GM23248 (cell line): ENCODE results near the gene CCDC80. TPM values are rescaled to one million over a fixed set of nuclear protein-coding genes. Genes with fewer than 3 reads are reported as not detected.

Experiments
- DNase-seq: peaks from one replicate; pipeline ENCODE4 v3.0.0-alpha.2; 2015
- H2AFZ ChIP-seq: fragments of 200-600 bp; sonication (generic); 2 replicates; pipeline ENCODE4 v1.6.1; 2016; ENCODE audit warnings: antibody characterized with exemption
- H3F3A ChIP-seq: fragments of 200-600 bp; sonication (generic); 2 replicates; pipeline ENCODE4 v1.6.1; 2016; ENCODE audit warnings: mild to moderate bottlenecking, antibody characterized with exemption, mixed run types; ENCODE audit not compliant: insufficient read depth
- H3K27ac ChIP-seq: fragments of 200-600 bp; sonication (generic); 2 replicates; pipeline ENCODE4 v1.5.1; 2016; ENCODE audit warnings: mild to moderate bottlenecking
- H3K27me3 ChIP-seq: fragments of 200-600 bp; sonication (generic); replicated peaks from 2 replicates; pipeline ENCODE4 v1.6.1; 2016; ENCODE audit warnings: mild to moderate bottlenecking; ENCODE audit not compliant: insufficient read depth
- H3K36me3 ChIP-seq: fragments of 200-600 bp; sonication (generic); 2 replicates; pipeline ENCODE4 v1.6.1; 2016; ENCODE audit warnings: low read depth, mild to moderate bottlenecking
- H3K4me1 ChIP-seq: fragments of 200-600 bp; sonication (generic); 2 replicates; pipeline ENCODE4 v1.6.1; 2016; ENCODE audit warnings: mild to moderate bottlenecking; ENCODE audit not compliant: insufficient read depth
- H3K4me2 ChIP-seq: fragments of 200-600 bp; sonication (generic); one replicate; pipeline ENCODE4 v1.6.1; 2016; ENCODE audit warnings: mild to moderate bottlenecking; ENCODE audit not compliant: unreplicated experiment
- H3K4me3 ChIP-seq: fragments of 200-600 bp; sonication (generic); 2 replicates; pipeline ENCODE4 v1.5.1; 2016; ENCODE audit warnings: mild to moderate bottlenecking
- H3K79me2 ChIP-seq: fragments of 200-600 bp; sonication (generic); 2 replicates; pipeline ENCODE4 v1.6.1; 2016; ENCODE audit warnings: mild to moderate bottlenecking; ENCODE audit not compliant: insufficient read depth
- H3K9ac ChIP-seq: fragments of 200-600 bp; sonication (generic); 2 replicates; pipeline ENCODE4 v1.6.1; 2016; ENCODE audit warnings: mild to moderate bottlenecking
- H3K9me2 ChIP-seq: fragments of 200-600 bp; sonication (generic); 2 replicates; pipeline ENCODE4 v1.6.1; 2016; ENCODE audit warnings: mixed run types, mild to moderate bottlenecking, moderate library complexity; ENCODE audit not compliant: insufficient read depth
- H3K9me3 ChIP-seq: fragments of 200-600 bp; sonication (generic); one replicate; pipeline ENCODE4 v1.6.1; 2017; ENCODE audit warnings: low read depth
- H4K20me1 ChIP-seq: fragments of 200-600 bp; sonication (generic); 2 replicates; pipeline ENCODE4 v1.6.0; 2016; ENCODE audit not compliant: insufficient read depth
- EZH2 ChIP-seq: fragments of 200-600 bp; sonication (generic); IDR thresholded peaks from 2 replicates; pipeline ENCODE4 v1.6.1; 2018; ENCODE audit warnings: antibody characterized with exemption, mild to moderate bottlenecking; ENCODE audit not compliant: insufficient read depth, poor library complexity, severe bottlenecking
- EZH2phosphoT487 ChIP-seq: fragments of 200-600 bp; sonication (generic); IDR thresholded peaks from 2 replicates; pipeline ENCODE4 v1.6.1; 2018; ENCODE audit warnings: antibody characterized with exemption, moderate library complexity, mild to moderate bottlenecking, low read depth; ENCODE audit not compliant: insufficient read depth
- WGBS, 2 experiments: methylation state at CpG; one replicate each; pipeline ENCODE4 v1.1.6; 2015 to 2017; ENCODE audit warnings: low lambda C conversion rate in 2 of 2, low coverage in 1 of 2; ENCODE audit errors: missing lambda C conversion rate in 2 of 2; 5-methylcytosine and 5-hydroxymethylcytosine counted together
- in situ Hi-C: fragments of 300-500 bp; cut with MboI; formaldehyde crosslinking; loops from 2 replicates; pipeline ENCODE4 v1.15.0; 2020
- polyA plus RNA-seq: library from polyadenylated mRNA; unstranded; fragments of >200 nt; fragmentation: Nextera tagmentation; extraction: Ambion mirVana; gene quantifications from 2 replicates; pipeline ENCODE4 v1.2.1, GENCODE V29; 2016
- total RNA-seq: library from RNA; depleted of rRNA; stranded (reverse); fragments of >200 nt; shearing (Covaris generic); gene quantifications from 2 replicates; pipeline ENCODE4 v1.2.3, GENCODE V29; 2014; rRNA removed

Gene CCDC80
- total RNA-seq (1,174 and 1,238 TPM in 2 replicates), polyA plus RNA-seq (2,200 and 2,264 TPM in 2 replicates)

- WGBS, 2 experiments = 0 to 1% methylated on average over 6 of the region's 6 CpGs
- H3F3A ChIP-seq = peaks cover 73% of the 10 kb centered on the region
- peak within 1 kb of the TSS; percentile 95 for H3K27ac ChIP-seq
- H3K4me1 ChIP-seq = peaks cover 35% of the 10 kb centered on the region
- H3K9ac ChIP-seq = peak within 1 kb of the TSS; percentile 97
- H3K9me3 ChIP-seq = no peaks in the 10 kb centered on the region
- peak within 1 kb of the TSS; percentile 98 for H3K4me2 ChIP-seq
- no peaks in the 10 kb centered on the region for H3K9me2 ChIP-seq
- in situ Hi-C loops = loop anchor here (5.0 to 10.0 kb wide), 3 partner anchors 66 to 344 kb away; no protein-coding TSS in a partner anchor
- DNase-seq = peak; percentile 84
- no peaks in the 10 kb centered on the region for H3K27me3 ChIP-seq
- peak within 1 kb of the TSS; percentile 33 for H2AFZ ChIP-seq
- H3K4me3 ChIP-seq = peak within 1 kb of the TSS; percentile 97
- peaks cover 31% of the 10 kb centered on the region for H3K36me3 ChIP-seq
- peaks cover 6% of the 10 kb centered on the region; the same call in 1 of the 2 replicates for H4K20me1 ChIP-seq
- no peak for TF ChIP-seq EZH2
- no peak for TF ChIP-seq EZH2phosphoT487
- peaks cover 93% of the 10 kb centered on the region for H3K79me2 ChIP-seq
These were observed at the start of gene CCDC80 for GRCh38 chr3:112640930-112641801. Gene CCDC80, minus strand, starts transcription at chr3:112641143. Its CDS starts 1,238 bp downstream, at chr3:112639905.

GRCh38 chr3:112689989-112690388, 49.0 kb upstream of the CCDC80 start:
- Histone ChIP-seq H3K9me3 (no peaks in the 10 kb centered on the region), H2AFZ (no peak overlapping the region), H3K4me3 (no peak overlapping the region), H3K27me3 (no peaks in the 10 kb centered on the region), H3K9me2 (no peaks in the 10 kb centered on the region), H3K36me3 (no peaks in the 10 kb centered on the region), H3K79me2 (no peaks in the 10 kb centered on the region), H3K27ac (no peak overlapping the region), H3K4me1 (peaks cover 53% of the 10 kb centered on the region), H3K4me2 (no peak overlapping the region), H4K20me1 (no peaks in the 10 kb centered on the region), H3F3A (peaks cover 54% of the 10 kb centered on the region), H3K9ac (no peak overlapping the region)
- TF ChIP-seq EZH2 = no peak
- no peak for TF ChIP-seq EZH2phosphoT487
- no peak for DNase-seq
- in situ Hi-C loops = no loop called here
- 100% methylated on average over 2 of the region's 2 CpGs for WGBS, 2 experiments

- H2AFZ ChIP-seq = no peak overlapping the region
- H4K20me1 ChIP-seq = no peaks in the 10 kb centered on the region
- no peaks in the 10 kb centered on the region for H3K27me3 ChIP-seq
- H3K36me3 ChIP-seq = no peaks in the 10 kb centered on the region
- H3K27ac ChIP-seq = no peak overlapping the region
- H3K4me2 ChIP-seq = no peak overlapping the region
- H3F3A ChIP-seq = peaks cover 52% of the 10 kb centered on the region
- no peaks in the 10 kb centered on the region for H3K9me2 ChIP-seq
- H3K79me2 ChIP-seq = no peaks in the 10 kb centered on the region
- no peak overlapping the region for H3K4me3 ChIP-seq
- in situ Hi-C loops = no loop called here
- H3K9me3 ChIP-seq = no peaks in the 10 kb centered on the region
- H3K9ac ChIP-seq = no peak overlapping the region
- TF ChIP-seq EZH2phosphoT487 = no peak
- no peak for TF ChIP-seq EZH2
- 17% methylated on average over 1 of the region's 1 CpG for WGBS, 2 experiments
- peaks cover 54% of the 10 kb centered on the region for H3K4me1 ChIP-seq
- no peak for DNase-seq
These were observed 48.4 kb upstream of the CCDC80 start for GRCh38 chr3:112689385-112689784.

- Histone ChIP-seq H3K4me1 (peaks cover 57% of the 10 kb centered on the region), H3K36me3 (no peaks in the 10 kb centered on the region), H3K27me3 (no peaks in the 10 kb centered on the region), H3K4me2 (no peak overlapping the region), H3K9ac (no peak overlapping the region), H3K79me2 (no peaks in the 10 kb centered on the region), H3K27ac (peak overlapping the region; percentile 90; the same call in 1 of the 2 replicates), H2AFZ (no peak overlapping the region), H4K20me1 (no peaks in the 10 kb centered on the region), H3K4me3 (no peak overlapping the region), H3F3A (peaks cover 47% of the 10 kb centered on the region), H3K9me2 (no peaks in the 10 kb centered on the region), H3K9me3 (no peaks in the 10 kb centered on the region)
- WGBS, 2 experiments = 93 to 95% methylated on average over 2 of the region's 2 CpGs
- in situ Hi-C loops = no loop called here
- TF ChIP-seq EZH2 (no peak), EZH2phosphoT487 (no peak)
- no peak for DNase-seq
These were observed 47.9 kb upstream of the CCDC80 start for GRCh38 chr3:112688819-112689218.
